Measurements from ENCODE around the gene PPEF1.

PPEF1 gene

GRCh38 chrX:18873189-18873791 lies 165.8 kb downstream of the PPEF1 start:
- Histone ChIP-seq H3K4me3 (ENCODE audit: low read depth, low read length) (no peak overlapping the region), H3K9ac (no peak overlapping the region)

GRCh38 chrX:18873836-18874235 lies 166.4 kb downstream of the PPEF1 start:
- H3K79me2 ChIP-seq, result no peaks in the 10 kb centered on the region
- no peaks in the 10 kb centered on the region for H3K9me3 ChIP-seq (ENCODE audit: control insufficient read depth, low read length)
- no peak overlapping the region for H3K27ac ChIP-seq
- no peak overlapping the region for H3K9ac ChIP-seq
- no peaks in the 10 kb centered on the region for H3K27me3 ChIP-seq (ENCODE audit: control insufficient read depth, insufficient read depth, low read length)
- no peaks in the 10 kb centered on the region for H3K36me3 ChIP-seq (ENCODE audit: control insufficient read depth, insufficient read depth, low read length)
- TF ChIP-seq CTCF (IDR thresholded peaks at IDR 0.05), result no peak
- H3K4me1 ChIP-seq, result no peaks in the 10 kb centered on the region
- H3K4me3 ChIP-seq (ENCODE audit: low read depth, low read length), result no peak overlapping the region
- H2AFZ ChIP-seq, result no peak overlapping the region
- no peak overlapping the region for H3K4me2 ChIP-seq (ENCODE audit: low read length)

More at GRCh38 chrX:18873189-18873791, 165.8 kb downstream of the PPEF1 start:
- no peaks in the 10 kb centered on the region for H3K9me3 ChIP-seq (ENCODE audit: control insufficient read depth, low read length)
- H2AFZ ChIP-seq, result no peak overlapping the region
- no peaks in the 10 kb centered on the region for H3K27me3 ChIP-seq (ENCODE audit: control insufficient read depth, insufficient read depth, low read length)
- no peaks in the 10 kb centered on the region for H3K36me3 ChIP-seq (ENCODE audit: control insufficient read depth, insufficient read depth, low read length)
- no peaks in the 10 kb centered on the region for H3K79me2 ChIP-seq
- no peak overlapping the region for H3K27ac ChIP-seq
- H3K4me1 ChIP-seq, result no peaks in the 10 kb centered on the region
- TF ChIP-seq CTCF (IDR thresholded peaks at IDR 0.05), result no peak
- H3K4me2 ChIP-seq (ENCODE audit: low read length), result no peak overlapping the region

GRCh38 chrX:18874560-18875255 lies 167.3 kb downstream of the PPEF1 start:
- TF ChIP-seq CTCF (IDR thresholded peaks at IDR 0.05), result no peak
- Histone ChIP-seq H2AFZ (no peak overlapping the region), H3K27me3 (ENCODE audit: control insufficient read depth, insufficient read depth, low read length) (no peaks in the 10 kb centered on the region)

GRCh38 chrX:18875256-18875878 lies 167.9 kb downstream of the PPEF1 start:
- no peak overlapping the region for H3K4me3 ChIP-seq (ENCODE audit: low read depth, low read length)
- H3K27me3 ChIP-seq (ENCODE audit: control insufficient read depth, insufficient read depth, low read length), result no peaks in the 10 kb centered on the region
- no peak overlapping the region for H3K4me2 ChIP-seq (ENCODE audit: low read length)
- H3K9ac ChIP-seq, result no peak overlapping the region
- no peaks in the 10 kb centered on the region for H3K4me1 ChIP-seq
- no peak for TF ChIP-seq CTCF (IDR thresholded peaks at IDR 0.05)
- no peaks in the 10 kb centered on the region for H3K36me3 ChIP-seq (ENCODE audit: control insufficient read depth, insufficient read depth, low read length)
- H3K27ac ChIP-seq, result no peak overlapping the region
- no peak overlapping the region for H2AFZ ChIP-seq
- no peaks in the 10 kb centered on the region for H3K79me2 ChIP-seq
- no peaks in the 10 kb centered on the region for H3K9me3 ChIP-seq (ENCODE audit: control insufficient read depth, low read length)

More at GRCh38 chrX:18874560-18875255, 167.3 kb downstream of the PPEF1 start:
- Histone ChIP-seq H3K9me3 (ENCODE audit: control insufficient read depth, low read length) (no peaks in the 10 kb centered on the region), H3K4me3 (ENCODE audit: low read depth, low read length) (no peak overlapping the region), H3K36me3 (ENCODE audit: control insufficient read depth, insufficient read depth, low read length) (no peaks in the 10 kb centered on the region), H3K4me1 (no peaks in the 10 kb centered on the region), H3K79me2 (no peaks in the 10 kb centered on the region), H3K27ac (no peak overlapping the region), H3K4me2 (ENCODE audit: low read length) (no peak overlapping the region), H3K9ac (no peak overlapping the region)

Measured in parathyroid adenoma (tissue), 2 donors.